DOHH2 (cell line): ENCODE measurements around the gene RERG.

Experiments used
- CTCF ChIP-seq: fragments of 200-600 bp; sonication (generic); IDR thresholded peaks from one replicate; pipeline ENCODE4 v1.5.1; 2014; ENCODE audit warnings: antibody characterized with exemption, mild to moderate bottlenecking, low read depth, low read length; ENCODE audit not compliant: poor library complexity, severe bottlenecking
- EZH2phosphoT487 ChIP-seq: fragments of 200-600 bp; sonication (generic); IDR thresholded peaks from 2 replicates; pipeline ENCODE4 v1.6.1; 2017; ENCODE audit warnings: borderline replicate concordance, mild to moderate bottlenecking, antibody characterized with exemption, low read length, moderate library complexity, mixed read lengths

- TF ChIP-seq CTCF (no peak), EZH2phosphoT487 (no peak)
Observed at GRCh38 chr12:15199930-15200329, 21.3 kb downstream of the RERG start.
